ENCODE data around the gene ART5. TPM values are rescaled to one million over a fixed set of nuclear protein-coding genes. Genes with fewer than 3 reads are reported as not detected.

ART5 gene, protein sequence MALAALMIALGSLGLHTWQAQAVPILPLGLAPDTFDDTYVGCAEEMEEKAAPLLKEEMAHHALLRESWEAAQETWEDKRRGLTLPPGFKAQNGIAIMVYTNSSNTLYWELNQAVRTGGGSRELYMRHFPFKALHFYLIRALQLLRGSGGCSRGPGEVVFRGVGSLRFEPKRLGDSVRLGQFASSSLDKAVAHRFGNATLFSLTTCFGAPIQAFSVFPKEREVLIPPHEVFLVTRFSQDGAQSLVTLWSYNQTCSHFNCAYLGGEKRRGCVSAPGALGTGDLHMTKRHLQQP
- not detected in 2 replicates for total RNA-seq (2014; rRNA removed; shearing (Covaris generic))

DNA sequence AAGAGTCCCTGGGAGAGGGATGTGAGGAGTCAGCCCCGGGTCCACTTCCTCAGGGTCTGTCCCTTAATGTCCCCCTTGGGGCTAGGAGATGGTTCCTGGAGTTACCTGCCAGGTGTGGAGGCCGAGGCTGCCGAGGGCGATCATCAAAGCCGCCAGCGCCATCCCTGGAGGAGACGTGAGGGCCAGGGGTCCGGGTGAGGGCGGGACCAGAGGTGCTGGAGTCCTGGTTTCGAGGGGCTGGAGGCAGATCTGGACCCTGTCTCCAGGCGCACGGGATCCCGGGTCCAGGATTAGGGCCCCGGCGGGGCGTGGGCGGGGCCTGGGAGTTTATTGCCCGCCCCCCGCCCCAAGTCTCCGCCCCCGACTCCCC lies at the start of gene ART5:
Gene ART5, minus strand, starts transcription at position 292 of the 370 bp plus-strand sequence. Its CDS starts 130 bp downstream, at position 162.
- DNase-seq (ENCODE audit: low spot score): no peak

GRCh38 chr11:3686751-3687150 lies 45.0 kb upstream of the ART5 start:
- DNase-seq (ENCODE audit: low spot score): no peak

DNA sequence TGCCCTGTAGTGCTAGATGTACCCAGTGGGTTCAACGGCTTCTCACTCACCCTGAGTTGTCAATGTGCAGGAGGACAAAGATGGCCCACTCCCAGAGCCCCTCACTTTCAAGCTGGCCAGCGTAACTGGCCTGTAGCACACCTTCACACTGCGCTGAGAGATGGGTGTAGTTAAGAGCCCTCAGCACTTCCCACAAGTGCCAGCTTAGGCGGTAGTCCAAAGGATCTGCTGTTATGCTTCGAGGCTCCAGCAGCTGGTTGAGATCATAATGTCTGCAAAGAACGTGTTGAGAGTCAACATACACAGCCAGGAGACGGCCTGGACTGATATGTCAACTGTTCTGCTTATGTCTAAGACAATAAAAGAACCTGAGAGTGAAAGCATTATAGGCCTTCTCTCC lies 44.1 kb upstream of the ART5 start:
- no peak for DNase-seq (ENCODE audit: low spot score)

GRCh38 chr11:3684819-3685172 lies 43.0 kb upstream of the ART5 start:
- no peak for DNase-seq (ENCODE audit: low spot score)

DNA sequence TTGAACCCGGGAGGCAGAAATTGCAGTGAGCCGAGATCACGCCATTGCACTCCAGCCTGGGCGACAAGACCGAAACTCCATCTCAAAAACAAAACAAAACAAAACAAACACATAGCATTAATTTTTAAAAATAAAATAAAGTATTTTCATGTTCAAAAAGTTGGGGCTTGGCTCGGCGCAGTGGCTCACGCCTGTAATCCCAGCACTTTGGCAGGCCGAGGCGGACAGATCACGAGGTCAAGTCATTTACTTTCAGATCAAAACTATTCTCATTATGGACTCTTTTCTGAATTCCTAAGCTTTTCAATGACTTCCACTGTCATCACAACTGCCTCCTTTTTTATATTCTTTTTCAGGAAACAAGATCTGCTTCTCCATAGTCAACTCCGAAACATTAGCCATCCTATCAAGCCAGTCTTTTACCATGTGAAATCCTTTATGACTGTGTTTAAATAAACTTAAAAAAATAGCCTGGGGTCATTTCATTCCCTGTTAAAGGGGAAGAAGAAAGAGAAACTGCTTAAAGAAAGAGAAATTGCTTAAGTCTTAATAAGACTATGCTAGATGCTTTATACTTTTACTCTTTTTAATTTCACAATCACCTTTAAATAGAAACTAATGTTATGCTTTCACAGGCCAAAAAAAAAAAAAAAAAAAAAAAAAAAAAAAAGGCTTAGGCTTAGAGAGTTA lies 42.5 kb upstream of the ART5 start:
- DNase-seq (ENCODE audit: low spot score): no peak

DNA sequence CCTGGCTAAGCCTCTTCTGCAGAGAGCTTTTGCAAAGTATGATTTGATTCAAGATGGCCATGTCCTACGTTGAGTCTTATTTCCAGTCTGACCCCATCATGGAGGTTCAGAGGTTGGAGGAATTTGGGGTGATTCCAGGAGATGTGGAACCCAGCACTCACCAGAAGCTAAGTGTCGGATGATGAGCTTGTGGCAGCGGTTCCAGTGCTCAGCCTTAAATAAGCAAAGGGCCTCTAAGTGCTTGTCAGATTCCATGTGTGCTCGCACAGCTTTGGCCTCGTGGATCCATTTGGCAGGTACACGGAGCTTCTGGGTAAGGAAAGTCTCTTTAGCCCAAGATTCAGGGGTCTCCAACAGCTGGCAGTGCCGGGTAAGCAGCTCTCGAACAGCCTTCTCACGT lies 41.2 kb upstream of the ART5 start:
- DNase-seq (ENCODE audit: low spot score): no peak

DNA sequence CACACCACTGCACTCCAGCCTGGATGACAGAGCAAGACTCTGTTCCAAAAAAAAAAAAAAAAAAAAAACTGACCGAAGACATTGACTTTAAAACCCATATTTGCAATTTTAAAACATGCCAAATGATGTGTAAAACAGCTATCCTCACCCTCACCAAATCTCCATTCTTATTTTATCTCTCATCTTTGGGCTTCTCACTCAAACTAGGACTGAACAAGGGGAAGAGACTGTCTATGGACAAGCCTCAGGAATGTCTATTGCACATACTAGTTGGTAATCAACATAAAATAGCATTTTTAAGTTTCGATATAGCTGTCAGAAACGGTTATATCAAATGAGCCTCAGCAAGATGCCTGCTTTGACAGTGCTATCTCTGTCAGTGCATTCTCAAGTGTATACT lies 37.3 kb upstream of the ART5 start:
- no peak for DNase-seq (ENCODE audit: low spot score)

- no peak for DNase-seq (ENCODE audit: low spot score)
These were observed 34.2 kb upstream of the ART5 start for GRCh38 chr11:3675971-3676370.

GRCh38 chr11:3674189-3674588 lies 32.4 kb upstream of the ART5 start:
- no peak for DNase-seq (ENCODE audit: low spot score)

GRCh38 chr11:3671334-3672254 lies 29.8 kb upstream of the ART5 start, which contains the start of gene CHRNA10:
Gene CHRNA10, minus strand, starts transcription at chr11:3671384. Its CDS starts 72 bp downstream, at chr11:3671312.
- no peak for DNase-seq (ENCODE audit: low spot score)

- no peak for DNase-seq (ENCODE audit: low spot score)
These were observed 28.0 kb upstream of the ART5 start for GRCh38 chr11:3669742-3670183.

GRCh38 chr11:3669128-3669527 lies 27.3 kb upstream of the ART5 start:
- no peak for DNase-seq (ENCODE audit: low spot score)

DNA sequence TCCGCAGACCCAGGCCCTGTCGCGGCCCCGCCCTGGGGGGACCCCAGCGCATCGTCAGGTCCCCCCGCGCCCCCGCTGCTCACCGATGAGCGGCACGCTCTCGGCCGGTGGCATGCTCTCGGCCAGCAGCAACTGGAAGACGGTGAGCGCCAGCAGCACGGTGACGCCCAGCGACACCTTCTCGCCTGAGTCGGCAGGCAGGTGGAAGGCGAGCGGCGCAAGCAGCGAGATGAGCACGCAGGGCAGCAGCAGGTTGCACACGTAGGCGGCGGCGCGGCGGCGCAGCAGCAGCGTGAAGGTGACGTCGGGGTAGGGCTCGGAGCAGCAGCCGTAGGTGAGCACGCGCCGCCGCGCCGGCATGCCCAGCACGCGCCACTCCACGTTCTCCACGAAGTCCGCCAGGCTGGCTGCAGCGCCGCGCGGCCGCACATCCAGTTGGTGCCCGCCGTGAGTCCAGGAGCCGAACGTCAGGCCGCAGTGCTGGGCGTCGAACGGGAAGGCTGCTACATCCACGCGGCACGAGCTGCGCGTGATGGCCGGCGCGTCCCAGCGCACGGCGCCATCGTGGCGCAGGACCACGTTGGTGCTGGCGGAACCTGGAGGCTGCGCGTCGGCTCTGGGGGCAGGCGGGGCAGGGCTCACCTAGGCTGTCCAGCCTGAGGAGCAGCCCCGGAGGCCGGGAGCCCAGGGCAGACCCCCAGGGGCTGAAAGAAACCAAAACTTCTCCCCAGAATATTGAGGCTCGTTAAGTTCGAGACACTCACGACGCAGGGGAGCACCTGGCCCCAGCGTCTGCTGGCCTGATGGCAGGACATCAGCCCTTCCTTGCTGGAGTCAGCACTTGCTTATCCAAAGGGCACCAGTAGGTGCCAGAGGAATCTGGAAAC lies 25.6 kb upstream of the ART5 start:
- DNase-seq (ENCODE audit: low spot score): no peak

DNA sequence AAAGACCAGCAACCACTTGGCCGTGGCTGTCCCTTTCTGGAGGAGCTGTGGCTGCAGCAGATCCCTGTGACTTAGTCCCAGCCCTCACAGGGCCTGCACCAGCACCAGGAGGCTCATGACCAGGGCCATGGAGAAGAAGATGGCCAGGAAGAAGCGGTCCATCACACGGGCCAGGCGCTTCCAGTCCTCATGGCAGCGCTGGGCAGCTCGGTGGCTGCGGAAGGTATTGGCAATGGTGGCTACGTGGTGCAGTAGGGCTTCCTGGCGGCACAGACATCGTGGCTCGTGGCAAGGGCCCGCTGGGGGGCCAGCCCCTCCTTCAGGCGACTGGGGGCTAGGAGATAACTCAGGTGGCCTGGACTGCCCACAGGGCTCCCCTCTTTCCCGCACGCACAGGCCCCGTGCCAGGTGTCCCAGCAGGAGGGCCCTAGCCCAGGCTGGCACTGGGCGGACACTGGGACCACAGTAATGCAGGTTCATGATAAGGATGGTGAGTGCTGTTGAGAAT lies 24.3 kb upstream of the ART5 start:
- DNase-seq (ENCODE audit: low spot score): no peak

GRCh38 chr11:3665336-3666022 lies 23.7 kb upstream of the ART5 start:
- no peak for DNase-seq (ENCODE audit: low spot score)

- DNase-seq (ENCODE audit: low spot score): no peak
These were observed 22.3 kb upstream of the ART5 start for GRCh38 chr11:3664032-3664630.

DNA sequence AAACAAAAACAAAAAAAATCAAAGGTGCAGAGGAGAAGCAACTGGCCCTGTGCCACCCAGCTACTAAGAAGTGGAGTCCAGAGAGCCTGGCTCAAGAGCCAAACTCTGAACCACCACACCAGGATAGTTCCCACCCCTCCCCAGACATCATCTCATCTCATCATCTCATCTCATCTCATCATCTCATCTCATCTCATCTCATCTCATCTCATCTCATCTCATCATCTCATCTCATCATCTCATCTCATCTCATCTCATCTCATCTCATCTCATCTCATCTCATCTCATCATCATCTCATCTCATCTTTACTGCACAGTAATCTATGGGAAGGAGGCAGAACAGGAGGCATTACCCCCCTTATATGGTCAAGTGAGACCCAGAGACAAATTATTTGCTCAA lies 21.1 kb upstream of the ART5 start:
- no peak for DNase-seq (ENCODE audit: low spot score)

DNA sequence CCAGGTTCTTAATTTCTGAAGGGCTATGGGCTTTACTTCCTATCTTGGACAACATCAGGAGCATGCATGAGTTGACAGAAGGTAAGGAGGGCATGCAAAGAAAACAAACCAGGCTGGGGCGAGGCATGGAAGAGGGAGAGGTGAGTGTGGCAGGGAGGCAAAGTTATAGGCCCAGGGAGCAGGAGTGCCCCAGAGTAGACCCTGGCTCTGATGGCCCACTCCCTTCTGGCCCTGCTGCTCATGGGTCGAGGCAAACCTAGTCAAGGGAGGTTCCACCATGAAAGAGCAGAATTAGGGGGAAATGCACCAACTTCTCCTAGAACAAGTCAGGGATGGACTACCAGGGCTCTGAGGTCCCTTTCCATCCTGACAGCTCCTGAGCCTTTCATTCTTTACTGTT lies 19.2 kb upstream of the ART5 start:
- DNase-seq (ENCODE audit: low spot score): no peak

GRCh38 chr11:3659595-3660515 lies 18.1 kb upstream of the ART5 start:
- DNase-seq (ENCODE audit: low spot score): peak; percentile 48

All from HT-29 (cell line).